GM12873 (cell line): ENCODE data around the gene BAZ2A.

Experiments
- CTCF ChIP-seq: IDR thresholded peaks from 2 replicates; pipeline ENCODE4 v1.5.1; 2012; ENCODE audit warnings: low read depth, mild to moderate bottlenecking, moderate library complexity, low read length, control low read depth; ENCODE audit not compliant: insufficient read depth; ENCODE audit errors: missing control alignments

BAZ2A gene

GRCh38 chr12:56661979-56662638, 32.0 kb upstream of the BAZ2A start:
- no peak for TF ChIP-seq CTCF

DNA sequence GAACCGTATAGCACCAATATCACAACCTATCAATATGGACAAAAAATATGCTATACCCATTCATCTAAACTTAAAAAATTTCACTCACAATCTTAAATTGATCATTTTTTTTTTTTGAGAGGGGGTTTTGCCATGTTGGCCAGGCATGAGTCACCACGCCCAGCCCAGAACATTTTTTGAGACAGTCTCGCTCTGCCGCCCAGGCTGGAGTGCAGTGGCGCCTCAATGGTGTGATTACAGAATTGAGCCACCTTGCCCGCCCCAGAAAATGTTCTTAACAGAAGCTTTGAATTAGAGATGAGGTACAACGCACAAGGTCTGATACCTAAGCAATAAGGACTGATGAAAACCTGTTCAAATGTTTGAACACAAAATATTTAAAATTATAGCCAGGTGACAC, 31.4 kb upstream of the BAZ2A start:
- TF ChIP-seq CTCF = no peak

- TF ChIP-seq CTCF = no peak
These were observed 28.8 kb upstream of the BAZ2A start for GRCh38 chr12:56658921-56659320.

GRCh38 chr12:56657416-56658379, 27.6 kb upstream of the BAZ2A start:
- TF ChIP-seq CTCF = no peak

GRCh38 chr12:56645717-56646446, 15.8 kb upstream of the BAZ2A start, which contains the start of gene ATP5F1B:
Gene ATP5F1B, minus strand, starts transcription at chr12:56645984. Its CDS starts 21 bp downstream, at chr12:56645963.
- no peak for TF ChIP-seq CTCF

GRCh38 chr12:56645201-56645716, 15.1 kb upstream of the BAZ2A start:
- TF ChIP-seq CTCF = no peak
